Heart left ventricle (tissue), 13 donors: ENCODE data around the gene MORN2.

Experiments used
- POLR2A ChIP-seq, 2 donors: fragments of 450-650 bp; IDR thresholded peaks; one replicate each; pipeline ENCODE4 v1.6.1; 2017; ENCODE audit warnings: antibody characterized with exemption in 2 of 2, mild to moderate bottlenecking in 2 of 2, moderate library complexity in 2 of 2
- TF ChIP-seq, protein P1 (sequence below), 12 donors: fragments of 200-600 bp; sonication (generic) in 4 of 12; IDR thresholded peaks; one replicate each; pipeline versions ENCODE4 v1.5.0 to v1.8.0; 2018 to 2022; ENCODE audit warnings: antibody characterized with exemption in 12 of 12, mild to moderate bottlenecking in 5 of 12
- donor health status: ischemic (EF 13 %, LVEDD 7.1; RV severe dilation, severe dysfunction).
- donor health status: DM: no; HTN: yes; CAD: no.
- donor health status: DM: no; HTN: no; CAD: no.
- donor health status: ischemic (EF 25% LVEDD 6.9; RV normal size, moderate dysfunction).
- donor health status: ischemic (EF 25% LVEDD 5.7; RV mildly dilated, moderate dysfunction).
- donor health status: ischemic (EF 35%, LVEDD 5.7; RV mildly dilated, moderate dysfunction).
- donor health status: nonischemic (EF 11% LVEDD 7.7; RV severe dilation, severe dysfunction).
- donor health status: DM: yes; HTN: yes; CAD: no.
- donor health status: PGD.
- donor health status: ischemic (EF 29% LVEDD 5.4; RV normal size, mild dysfunction).
- donor health status: nonischemic (EF 23%, LVEDD 6.1; RV moderate dilation, normal function).

DNA sequence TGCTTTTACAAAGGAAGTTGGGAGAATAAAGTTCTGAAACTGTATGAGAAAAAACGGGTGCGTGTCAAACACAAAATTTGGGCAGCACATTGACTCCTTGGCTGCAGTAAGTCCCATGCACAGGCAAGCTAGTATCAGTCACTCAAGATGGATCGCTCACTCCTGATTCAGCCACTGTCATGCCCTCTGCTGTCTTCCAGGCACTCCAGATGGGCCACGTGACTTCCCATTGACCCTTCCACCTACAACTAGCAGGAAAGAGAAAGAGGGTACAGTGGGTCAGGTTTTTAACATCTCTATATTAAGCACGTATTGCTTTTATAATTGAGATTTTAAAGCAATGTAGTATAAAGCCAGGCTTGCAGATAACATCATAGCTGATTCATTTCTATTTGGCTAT, 22.5 kb downstream of the MORN2 start:
- TF ChIP-seq POLR2A (IDR thresholded peaks at IDR 0.05) = no peak
- TF ChIP-seq, protein P1, sequence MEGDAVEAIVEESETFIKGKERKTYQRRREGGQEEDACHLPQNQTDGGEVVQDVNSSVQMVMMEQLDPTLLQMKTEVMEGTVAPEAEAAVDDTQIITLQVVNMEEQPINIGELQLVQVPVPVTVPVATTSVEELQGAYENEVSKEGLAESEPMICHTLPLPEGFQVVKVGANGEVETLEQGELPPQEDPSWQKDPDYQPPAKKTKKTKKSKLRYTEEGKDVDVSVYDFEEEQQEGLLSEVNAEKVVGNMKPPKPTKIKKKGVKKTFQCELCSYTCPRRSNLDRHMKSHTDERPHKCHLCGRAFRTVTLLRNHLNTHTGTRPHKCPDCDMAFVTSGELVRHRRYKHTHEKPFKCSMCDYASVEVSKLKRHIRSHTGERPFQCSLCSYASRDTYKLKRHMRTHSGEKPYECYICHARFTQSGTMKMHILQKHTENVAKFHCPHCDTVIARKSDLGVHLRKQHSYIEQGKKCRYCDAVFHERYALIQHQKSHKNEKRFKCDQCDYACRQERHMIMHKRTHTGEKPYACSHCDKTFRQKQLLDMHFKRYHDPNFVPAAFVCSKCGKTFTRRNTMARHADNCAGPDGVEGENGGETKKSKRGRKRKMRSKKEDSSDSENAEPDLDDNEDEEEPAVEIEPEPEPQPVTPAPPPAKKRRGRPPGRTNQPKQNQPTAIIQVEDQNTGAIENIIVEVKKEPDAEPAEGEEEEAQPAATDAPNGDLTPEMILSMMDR (IDR thresholded peaks at IDR 0.05) = no peak
